ENCODE measurements around the gene COPG1. TPM values are rescaled to one million over a fixed set of nuclear protein-coding genes. Genes with fewer than 3 reads are reported as not detected.
A peak's percentile ranks its signal among the peaks of the same experiment; 100 is the strongest.

COPG1 gene
- total and polyA plus RNA-seq, 2 of the 13 experiments (the other 11 are each of a cell fraction or from before 2014, with no cell fraction given), result 98.6 to 166 TPM

- TF ChIP-seq ATF3 (CRISPR knock-in tag; IDR thresholded peaks at IDR 0.05) (no peak), SPEN (CRISPR knock-in tag; IDR thresholded peaks at IDR 0.05; ENCODE audit: low read depth) (peak; percentile 80), RARG (CRISPR knock-in tag; IDR thresholded peaks at IDR 0.05; ENCODE audit: low read depth) (no peak), ZBTB20 (CRISPR knock-in tag; IDR thresholded peaks at IDR 0.05; ENCODE audit: borderline replicate concordance, low read depth) (peak; percentile 72; the same call in 1 of the 2 replicates), TOE1 (CRISPR knock-in tag; IDR thresholded peaks at IDR 0.05) (no peak), MED1 (CRISPR knock-in tag; IDR thresholded peaks at IDR 0.05) (peak; percentile 57), STAG1 (CRISPR knock-in tag; IDR thresholded peaks at IDR 0.05) (no peak), ZNF232 (CRISPR knock-in tag; IDR thresholded peaks at IDR 0.05; ENCODE audit: borderline replicate concordance) (peak; percentile 19; the same call in 1 of the 2 replicates), ZNF335 (CRISPR knock-in tag; IDR thresholded peaks at IDR 0.05) (no peak; the same call in 1 of the 2 replicates), RELA (CRISPR knock-in tag; IDR thresholded peaks at IDR 0.05) (no peak), TOPORS (CRISPR knock-in tag; IDR thresholded peaks at IDR 0.05) (no peak), ZNF441 (CRISPR knock-in tag; IDR thresholded peaks at IDR 0.05; ENCODE audit: borderline replicate concordance) (peak; percentile 10; the same call in 1 of the 2 replicates), AKAP8 (CRISPR knock-in tag; IDR thresholded peaks at IDR 0.05) (no peak; the same call in 1 of the 2 replicates), POLR2AphosphoS2 (IDR thresholded peaks at IDR 0.05; ENCODE audit: low read depth, low read length) (no peak), ZNF703 (CRISPR knock-in tag; IDR thresholded peaks at IDR 0.05; ENCODE audit: borderline replicate concordance) (no peak), SP140L (CRISPR knock-in tag; IDR thresholded peaks at IDR 0.05; ENCODE audit: borderline replicate concordance) (no peak), ZNF609 (CRISPR knock-in tag; IDR thresholded peaks at IDR 0.05; ENCODE audit: borderline replicate concordance) (no peak), ZNF605 (CRISPR knock-in tag; IDR thresholded peaks at IDR 0.05) (peak; percentile 92), TEF (CRISPR knock-in tag; IDR thresholded peaks at IDR 0.05) (peak; percentile 28; the same call in 1 of the 2 replicates), ZNF746 (CRISPR knock-in tag; IDR thresholded peaks at IDR 0.05) (no peak), SP1 (IDR thresholded peaks at IDR 0.05) (no peak), SP1 (CRISPR knock-in tag; IDR thresholded peaks at IDR 0.05) (no peak), AGO1 (IDR thresholded peaks at IDR 0.05; ENCODE audit: low read depth, low read length, poor library complexity, severe bottlenecking) (peak; percentile 40), ZNF577 (CRISPR knock-in tag; IDR thresholded peaks at IDR 0.05; ENCODE audit: borderline replicate concordance, low read depth) (no peak)
Observed at GRCh38 chr3:129249284-129250065, at the start of gene COPG1 (continued).
